GM13977 (cell line): ENCODE measurements around the gene JSRP1.

ENCODE experiments used
- DNase-seq: peaks from one replicate; pipeline ENCODE4 v3.0.0; 2012; ENCODE audit warnings: low spot score
- in situ Hi-C: fragments of 300-500 bp; cut with MboI; formaldehyde crosslinking; loops from one replicate; pipeline ENCODE4 v1.12.0; 2022; ENCODE audit warnings: low sequenced_read_pairs, low pct_unique_long_range_greater_than_20kb, mixed read lengths, inconsistent platforms; ENCODE audit not compliant: unreplicated experiment
- TF ChIP-seq, protein P1 (sequence below): IDR thresholded peaks from 2 replicates; pipeline ENCODE4 v1.5.1; 2012; ENCODE audit warnings: mild to moderate bottlenecking, control low read depth; ENCODE audit not compliant: insufficient read depth; ENCODE audit errors: extremely low read depth, missing control alignments

JSRP1 gene

DNA sequence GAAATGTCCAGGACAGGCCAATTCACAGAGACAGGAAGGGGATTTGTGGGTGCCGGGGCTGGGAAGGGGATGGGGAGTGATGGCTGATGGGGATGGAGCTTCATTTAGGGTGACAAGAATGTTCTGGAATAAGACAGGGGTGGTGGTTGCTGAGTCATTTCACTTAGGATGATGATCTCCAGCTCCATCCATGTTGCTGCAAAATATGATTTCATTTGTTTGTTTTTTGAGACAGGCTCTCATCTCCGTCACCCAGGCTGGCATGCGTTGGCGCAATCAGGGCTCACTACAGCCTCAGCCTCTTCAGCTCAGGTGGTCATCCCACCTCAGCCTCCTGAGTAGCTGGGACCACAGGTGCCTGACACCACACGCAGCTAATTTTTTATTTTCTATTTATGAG, 3.1 kb upstream of the JSRP1 start:
- DNase-seq, result no peak
- in situ Hi-C loops, result loop anchor here (25.0 kb wide), 1 partner anchor 353 kb away; no protein-coding TSS in a partner anchor
- TF ChIP-seq, protein P1, sequence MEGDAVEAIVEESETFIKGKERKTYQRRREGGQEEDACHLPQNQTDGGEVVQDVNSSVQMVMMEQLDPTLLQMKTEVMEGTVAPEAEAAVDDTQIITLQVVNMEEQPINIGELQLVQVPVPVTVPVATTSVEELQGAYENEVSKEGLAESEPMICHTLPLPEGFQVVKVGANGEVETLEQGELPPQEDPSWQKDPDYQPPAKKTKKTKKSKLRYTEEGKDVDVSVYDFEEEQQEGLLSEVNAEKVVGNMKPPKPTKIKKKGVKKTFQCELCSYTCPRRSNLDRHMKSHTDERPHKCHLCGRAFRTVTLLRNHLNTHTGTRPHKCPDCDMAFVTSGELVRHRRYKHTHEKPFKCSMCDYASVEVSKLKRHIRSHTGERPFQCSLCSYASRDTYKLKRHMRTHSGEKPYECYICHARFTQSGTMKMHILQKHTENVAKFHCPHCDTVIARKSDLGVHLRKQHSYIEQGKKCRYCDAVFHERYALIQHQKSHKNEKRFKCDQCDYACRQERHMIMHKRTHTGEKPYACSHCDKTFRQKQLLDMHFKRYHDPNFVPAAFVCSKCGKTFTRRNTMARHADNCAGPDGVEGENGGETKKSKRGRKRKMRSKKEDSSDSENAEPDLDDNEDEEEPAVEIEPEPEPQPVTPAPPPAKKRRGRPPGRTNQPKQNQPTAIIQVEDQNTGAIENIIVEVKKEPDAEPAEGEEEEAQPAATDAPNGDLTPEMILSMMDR, result no peak

DNA sequence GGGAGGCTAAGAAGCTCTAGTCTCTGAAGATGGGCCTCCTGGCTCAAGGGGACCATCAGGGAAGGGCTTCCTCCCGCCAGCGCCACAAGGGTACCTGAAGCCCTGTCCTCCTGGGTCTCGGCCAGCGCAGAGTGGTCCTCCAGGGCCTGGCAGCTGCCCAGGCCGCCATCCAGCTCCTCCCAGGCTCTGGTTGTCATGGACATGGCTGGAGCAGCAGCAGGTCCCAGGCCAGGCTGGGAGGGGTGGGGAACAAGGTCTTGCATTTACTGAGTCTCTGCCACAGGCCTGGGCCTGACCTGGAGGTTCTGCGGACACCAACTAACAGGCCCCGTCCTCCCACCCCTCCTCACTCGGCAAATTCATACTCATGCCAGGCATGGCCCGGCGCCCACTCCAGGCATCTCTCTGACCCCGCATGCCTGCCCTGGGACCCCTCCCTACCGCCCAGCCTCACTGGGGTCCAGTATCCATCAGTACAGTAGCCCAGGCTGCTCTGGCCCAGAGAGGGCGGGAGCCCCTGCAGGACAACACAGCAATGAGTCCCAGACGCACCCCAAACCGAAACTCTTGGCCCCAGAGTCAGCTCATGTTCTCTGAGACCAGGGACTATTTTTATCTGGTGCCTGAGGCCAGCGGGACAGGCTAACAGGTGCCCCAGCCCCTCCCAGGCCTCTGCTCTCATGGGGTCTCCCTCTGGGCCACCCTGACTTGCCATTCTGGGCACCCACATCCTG, 938 bp downstream of the JSRP1 start:
- TF ChIP-seq, protein P1, result no peak
- no peak for DNase-seq
- in situ Hi-C loops, result loop anchor here (25.0 kb wide), 1 partner anchor 357 kb away; no protein-coding TSS in a partner anchor

DNA sequence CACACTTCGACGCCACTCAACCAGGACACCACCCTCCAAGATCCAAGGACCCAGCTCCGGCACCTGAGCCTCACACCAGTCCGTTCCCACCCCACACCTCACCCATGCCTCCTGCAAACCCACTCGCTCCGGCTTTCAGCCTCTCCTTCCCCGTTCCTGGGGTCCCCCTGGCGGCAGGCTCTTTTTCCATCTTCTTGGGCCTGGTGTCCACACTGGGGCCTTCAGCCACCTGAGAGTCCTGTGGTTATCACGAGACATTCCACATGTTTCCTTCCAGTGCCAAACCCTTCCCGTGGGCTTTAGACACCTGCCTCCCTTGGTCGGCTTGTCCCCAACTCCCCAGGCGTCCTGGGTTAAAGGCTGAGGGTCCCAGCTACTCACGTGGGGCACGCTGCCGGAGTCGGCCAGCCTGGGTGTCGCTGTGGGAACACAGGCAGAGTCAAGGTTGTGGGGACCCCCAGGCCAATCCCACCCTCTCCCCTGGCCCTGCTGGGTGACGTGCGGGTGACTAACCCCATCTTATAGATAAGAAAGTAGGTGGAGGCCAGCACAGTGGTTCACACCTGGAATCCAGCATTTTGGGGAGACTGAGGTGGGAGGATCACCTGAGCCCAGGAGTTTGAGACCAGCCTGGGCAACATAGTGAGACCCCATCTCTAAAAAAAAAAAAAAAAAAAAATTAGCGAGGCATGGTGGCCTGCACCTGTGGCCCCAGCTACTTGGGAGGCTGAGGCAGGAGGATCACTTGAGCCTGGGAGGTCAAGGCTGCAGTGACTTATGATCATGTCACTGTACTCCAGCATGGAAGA, 1.9 kb downstream of the JSRP1 start:
- in situ Hi-C loops, result loop anchor here (25.0 kb wide), 1 partner anchor 358 kb away; no protein-coding TSS in a partner anchor
- DNase-seq, result no peak
- TF ChIP-seq, protein P1, result no peak

DNA sequence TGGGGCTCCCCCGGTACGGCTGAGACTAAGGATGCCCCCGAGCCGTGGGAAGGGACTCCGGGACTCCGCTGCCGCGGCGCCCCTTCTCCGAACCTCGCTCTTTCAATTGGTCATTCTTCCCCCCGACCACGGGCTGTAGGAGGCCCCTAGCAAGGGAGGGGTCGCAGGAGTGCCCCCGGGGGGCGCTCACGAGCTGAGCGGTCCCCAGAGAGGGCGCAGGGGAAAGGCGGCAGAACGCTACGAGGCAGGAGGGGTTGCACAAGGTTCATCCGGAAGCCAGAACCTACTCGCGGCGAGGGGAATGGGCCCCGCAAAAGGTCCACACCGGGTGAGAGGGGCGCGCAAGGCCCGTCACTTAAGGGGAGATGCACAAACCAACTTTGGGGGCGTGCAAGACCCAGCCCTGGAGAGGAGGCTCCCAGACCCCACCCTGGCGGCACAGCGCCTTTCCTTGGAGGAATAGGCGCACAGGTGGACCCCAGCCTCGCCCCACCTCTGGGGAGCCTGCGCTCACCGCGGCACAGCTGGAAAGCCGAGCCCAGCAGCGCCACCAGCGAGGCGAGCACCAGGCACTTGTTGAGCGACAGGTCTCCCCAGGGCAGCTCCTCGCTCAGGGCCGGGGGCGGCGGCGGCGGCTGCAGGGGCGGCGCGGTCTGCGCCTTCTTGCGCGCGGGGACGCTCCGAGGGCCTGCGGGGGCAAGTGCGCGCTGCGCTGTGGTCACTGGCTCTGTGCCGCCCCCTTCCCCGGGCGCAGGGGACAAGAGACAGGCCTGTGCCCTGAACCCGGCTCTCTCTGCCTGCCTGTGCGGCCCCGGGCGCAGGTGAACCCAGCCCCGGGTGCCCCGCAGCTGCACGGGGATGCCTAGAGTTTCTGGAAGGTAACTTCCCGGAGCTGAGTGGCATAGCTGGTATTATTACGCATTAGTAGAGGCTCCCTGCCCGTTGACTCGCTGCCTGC, 2.8 kb downstream of the JSRP1 start:
- in situ Hi-C loops, result loop anchor here (25.0 kb wide), 1 partner anchor 359 kb away; no protein-coding TSS in a partner anchor
- peak; percentile 76 for DNase-seq
- TF ChIP-seq, protein P1, result peak; percentile 51

DNA sequence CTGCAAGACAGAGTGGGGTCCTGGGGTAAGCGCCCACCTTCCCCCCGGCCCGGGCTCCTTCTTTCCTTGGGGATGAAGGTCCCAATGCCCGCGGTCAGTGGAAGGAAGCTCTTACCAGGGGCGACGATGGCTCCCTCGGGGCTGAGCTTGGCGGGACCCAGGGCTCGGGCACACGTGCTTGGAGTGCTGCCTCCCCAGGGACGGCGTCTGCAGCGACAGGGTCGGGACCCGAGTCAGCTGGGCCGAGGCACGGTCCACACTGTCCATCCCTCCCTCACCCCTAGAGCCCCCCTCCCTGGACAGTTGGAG, 3.5 kb downstream of the JSRP1 start:
- DNase-seq, result peak; percentile 50
- TF ChIP-seq, protein P1, result no peak

DNA sequence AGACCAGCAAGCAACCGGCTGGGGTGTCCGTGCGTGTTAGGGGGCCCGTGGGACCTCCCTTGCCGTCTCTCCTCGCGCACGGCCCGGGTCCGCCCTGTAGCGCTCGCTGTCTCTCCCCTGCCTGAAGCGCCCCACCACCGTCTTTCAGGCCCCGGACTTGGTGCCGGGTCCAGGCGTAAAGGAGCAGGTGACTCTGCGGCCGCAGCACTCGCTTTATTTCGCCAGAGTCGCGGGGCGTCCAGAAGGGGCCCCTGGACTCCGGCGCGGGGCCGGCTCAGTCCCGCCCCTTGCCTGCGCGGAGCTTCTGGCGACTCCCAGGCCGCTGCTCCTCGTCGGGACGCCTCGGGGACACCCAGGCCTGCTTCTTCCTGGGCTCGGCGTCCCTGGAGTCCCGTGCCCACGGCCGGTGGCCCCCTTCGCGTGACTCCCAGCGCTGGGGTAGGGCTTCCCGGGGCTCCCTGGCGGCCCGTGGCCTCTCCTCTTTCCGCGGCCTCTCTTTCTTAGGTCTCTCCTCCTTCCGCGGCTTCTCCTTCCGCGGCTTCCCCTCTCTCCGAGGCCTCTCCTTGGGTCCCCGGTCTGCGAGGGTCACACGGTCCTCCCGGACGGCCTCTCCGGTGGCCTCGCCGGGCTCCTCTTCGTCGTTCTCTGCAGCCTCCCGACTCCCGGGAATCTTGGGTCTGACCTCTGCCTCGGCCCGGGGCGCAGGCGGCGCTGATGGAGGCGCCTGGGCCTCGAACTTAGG, 4.0 kb downstream of the JSRP1 start:
- TF ChIP-seq, protein P1, result no peak
- peak; percentile 59 for DNase-seq
- in situ Hi-C loops, result loop anchor here (25.0 kb wide), 1 partner anchor 360 kb away; no protein-coding TSS in a partner anchor

More for the DNA sequence above, 3.5 kb downstream of the JSRP1 start:
- in situ Hi-C loops, result loop anchor here (25.0 kb wide), 1 partner anchor 360 kb away; no protein-coding TSS in a partner anchor
